GM18858 (cell line): ENCODE measurements around the gene PFN4.
A peak's percentile ranks its signal among the peaks of the same experiment; 100 is the strongest.
"Not testable (repeated sequence)": the region's sequence is repeated elsewhere in the genome, so short reads cannot be mapped to it uniquely, and the experiment has no call there.

Source experiments
- ATAC-seq: cut with Tn5 transposase; IDR thresholded peaks from one replicate; pipeline ENCODE4 v1.9.1; 2021; ENCODE audit not compliant: unreplicated experiment

Gene PFN4

DNA sequence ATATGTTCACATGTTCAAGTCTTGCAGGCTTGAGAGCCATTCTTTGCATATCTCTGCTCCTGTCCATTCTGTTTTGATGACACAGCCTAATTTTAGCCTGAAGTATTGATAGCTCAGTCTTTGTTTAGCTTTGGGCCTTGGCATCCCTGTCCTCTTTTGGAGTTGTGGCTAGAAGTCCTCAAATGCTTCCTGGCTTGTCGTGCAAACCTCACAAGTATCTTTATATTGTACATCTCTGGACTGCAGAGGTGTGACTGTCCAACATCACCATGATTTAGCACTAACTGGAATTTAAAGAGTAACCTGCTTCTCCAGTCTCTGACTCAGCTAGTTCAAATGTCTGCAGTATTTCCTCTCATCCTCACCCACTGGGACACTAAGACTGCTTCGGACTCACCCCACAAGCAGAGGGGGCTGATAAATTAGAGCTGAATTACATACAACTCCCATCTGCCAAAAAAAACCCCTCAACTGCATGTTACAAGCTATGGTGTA lies 11.7 kb downstream of the PFN4 start:
- ATAC-seq, result no peak

DNA sequence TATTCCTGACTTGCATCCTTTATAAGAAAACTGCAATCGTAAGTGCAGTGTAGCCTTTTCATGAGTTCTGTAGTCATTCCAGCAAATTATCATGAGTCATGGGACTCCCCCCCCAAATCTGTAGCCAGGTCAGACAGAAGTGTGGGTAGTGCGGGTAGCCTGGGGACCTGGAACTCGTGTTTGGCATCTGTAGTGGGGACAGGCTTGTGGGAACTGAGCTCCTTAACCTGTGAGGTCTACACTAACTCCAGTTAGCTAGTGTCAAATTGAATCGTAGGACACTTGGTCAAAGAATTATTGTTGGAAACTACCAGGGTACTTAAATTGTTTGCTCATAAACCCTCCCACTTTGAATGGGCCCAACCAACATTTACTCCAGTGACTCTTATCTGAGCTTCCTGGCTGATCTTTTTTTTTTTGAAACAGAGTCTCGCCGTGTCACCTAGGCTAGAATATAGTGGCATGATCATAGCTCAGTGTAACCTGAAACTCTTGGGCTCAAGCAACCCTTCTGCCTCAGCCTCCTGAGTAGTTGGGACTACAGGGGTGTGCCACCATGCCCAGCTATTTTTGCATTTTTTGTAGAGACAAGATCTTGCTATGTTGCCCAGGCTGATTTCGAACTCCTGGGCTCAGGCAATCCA lies 12.4 kb downstream of the PFN4 start:
- no peak for ATAC-seq

DNA sequence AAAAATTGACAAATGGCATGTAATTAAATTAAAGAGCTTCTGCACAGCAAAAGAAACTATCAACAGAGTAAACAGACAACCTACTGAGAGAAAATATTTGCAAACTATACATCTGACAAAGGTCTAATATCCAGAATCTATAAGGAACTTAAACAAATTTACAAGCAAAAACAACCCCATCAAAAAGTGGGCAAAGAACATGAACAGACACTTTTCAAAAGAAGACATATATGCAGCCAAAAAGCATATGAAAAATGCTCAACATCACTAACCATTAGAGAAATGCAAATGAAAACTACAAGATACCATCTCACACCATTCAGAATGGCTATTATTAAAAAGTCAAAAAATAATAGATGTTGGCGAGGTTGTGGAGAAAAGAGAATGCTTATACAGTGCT lies 13.7 kb downstream of the PFN4 start:
- ATAC-seq, result not testable (repeated sequence)

DNA sequence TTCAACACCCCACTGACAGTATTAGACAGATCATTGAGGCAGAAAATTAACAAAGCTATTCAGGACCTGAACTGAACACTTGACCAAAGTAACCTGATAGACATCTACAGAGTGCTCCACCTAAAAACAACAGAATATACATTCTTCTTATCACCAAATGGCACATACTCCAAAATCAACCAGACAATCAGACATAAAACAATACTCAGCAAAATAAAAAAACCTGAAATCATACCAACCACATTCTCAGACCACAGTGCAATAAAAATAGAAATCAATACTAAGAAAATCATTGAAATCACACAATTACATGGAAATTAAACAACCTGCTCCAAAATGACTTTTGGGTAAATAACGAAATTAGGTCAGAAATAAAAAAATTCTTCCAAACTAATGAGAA lies 15.8 kb downstream of the PFN4 start:
- ATAC-seq, result no peak

DNA sequence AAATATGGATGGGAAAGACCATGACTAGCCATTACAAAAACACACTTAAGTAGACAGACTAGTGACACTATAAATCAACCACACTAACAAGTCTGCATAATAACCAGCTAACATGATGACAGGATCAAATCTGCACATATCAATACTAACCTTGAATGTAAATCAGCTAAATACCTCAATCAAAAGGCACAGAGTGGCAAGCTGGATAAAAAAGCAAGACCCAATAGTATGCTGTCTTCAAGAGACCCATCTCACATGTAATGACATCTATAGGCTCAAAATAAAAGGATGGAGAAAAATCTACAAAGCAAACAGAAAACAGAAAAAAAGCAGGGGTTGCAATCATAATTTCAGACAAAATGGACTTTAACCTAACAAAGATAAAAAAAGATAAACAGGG lies 16.3 kb downstream of the PFN4 start:
- ATAC-seq, result no peak

GRCh38 chr2:24105816-24106215 lies 17.3 kb downstream of the PFN4 start:
- ATAC-seq, result no peak

GRCh38 chr2:24104906-24105305 lies 18.2 kb downstream of the PFN4 start:
- ATAC-seq, result no peak

DNA sequence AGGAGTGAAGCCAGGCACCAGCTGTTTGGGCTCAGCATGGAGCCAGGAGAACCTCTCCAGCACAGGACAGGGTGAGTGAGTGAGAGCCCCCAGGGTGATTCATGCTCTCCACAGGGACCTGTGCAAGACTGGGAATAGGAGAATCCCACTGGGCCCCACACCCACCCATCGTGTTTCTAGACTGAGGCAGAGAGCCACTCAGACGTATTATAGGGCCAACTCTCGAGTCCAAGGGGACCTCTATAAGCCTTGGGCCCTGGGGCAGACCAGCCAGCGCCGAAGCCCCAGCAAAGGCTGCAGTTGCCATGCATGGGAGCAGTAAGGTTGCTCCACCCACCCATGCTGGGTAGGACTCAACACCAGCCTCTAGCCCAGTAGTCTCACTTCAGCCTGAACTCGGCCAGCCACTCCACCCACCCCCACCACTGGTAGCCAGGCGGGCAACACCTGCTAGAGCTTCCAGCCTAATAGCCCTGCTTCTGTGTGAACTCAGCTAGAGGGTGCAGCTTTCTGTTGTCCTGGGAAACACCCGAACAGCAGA lies 19.0 kb downstream of the PFN4 start:
- no peak for ATAC-seq

DNA sequence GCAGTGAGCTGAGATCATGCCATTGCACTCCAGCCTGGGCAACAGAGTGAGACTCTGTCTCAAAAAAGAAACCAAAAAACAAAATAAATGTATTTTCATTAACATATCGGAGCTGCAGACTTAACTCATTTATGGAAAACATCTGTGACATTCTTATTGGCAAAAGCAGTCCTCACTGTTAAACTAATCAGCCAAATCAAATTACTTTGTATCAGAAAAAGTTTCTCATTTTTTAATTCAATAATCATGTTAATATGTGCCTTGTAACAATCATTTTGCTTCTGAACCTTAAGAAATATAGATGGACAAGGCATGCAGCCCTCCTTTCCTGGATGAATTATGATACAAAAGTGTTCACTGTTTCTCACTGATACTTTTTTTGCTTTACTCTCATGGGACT lies 20.5 kb downstream of the PFN4 start:
- ATAC-seq, result no peak

GRCh38 chr2:24101992-24102391 lies 21.1 kb downstream of the PFN4 start:
- no peak for ATAC-seq

- ATAC-seq, result not testable (repeated sequence)
Observed at GRCh38 chr2:24100732-24101131, 22.4 kb downstream of the PFN4 start.

- ATAC-seq, result not testable (repeated sequence)
Observed at GRCh38 chr2:24095171-24095677, 27.9 kb downstream of the PFN4 start.

GRCh38 chr2:24093270-24093669 lies 29.9 kb downstream of the PFN4 start:
- not testable (repeated sequence) for ATAC-seq

DNA sequence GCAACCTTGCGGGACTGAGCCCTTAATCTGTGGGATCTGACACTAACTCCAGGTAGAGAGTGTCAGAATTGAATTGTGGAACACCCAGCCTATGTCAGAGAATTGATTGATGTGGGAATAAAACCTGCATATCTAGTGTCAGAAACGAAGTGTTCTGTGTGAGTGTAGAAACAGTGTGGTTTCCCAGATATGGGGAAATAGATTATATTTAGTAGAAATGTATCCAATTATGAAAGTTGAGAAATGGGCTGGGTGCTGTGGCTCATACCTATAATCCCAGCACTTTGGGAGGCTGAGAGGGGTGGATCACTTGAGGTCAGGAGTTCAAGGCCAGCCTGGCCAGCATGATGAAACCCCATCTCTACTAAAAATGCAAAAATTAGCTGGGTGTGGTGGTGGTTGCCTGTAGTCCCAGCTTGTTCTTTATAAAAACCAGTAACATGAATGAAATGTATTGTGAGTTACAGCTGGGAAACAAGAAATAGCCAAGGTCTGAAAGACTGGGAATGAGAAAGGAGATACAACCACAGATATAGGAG lies 34.2 kb downstream of the PFN4 start:
- ATAC-seq, result no peak

DNA sequence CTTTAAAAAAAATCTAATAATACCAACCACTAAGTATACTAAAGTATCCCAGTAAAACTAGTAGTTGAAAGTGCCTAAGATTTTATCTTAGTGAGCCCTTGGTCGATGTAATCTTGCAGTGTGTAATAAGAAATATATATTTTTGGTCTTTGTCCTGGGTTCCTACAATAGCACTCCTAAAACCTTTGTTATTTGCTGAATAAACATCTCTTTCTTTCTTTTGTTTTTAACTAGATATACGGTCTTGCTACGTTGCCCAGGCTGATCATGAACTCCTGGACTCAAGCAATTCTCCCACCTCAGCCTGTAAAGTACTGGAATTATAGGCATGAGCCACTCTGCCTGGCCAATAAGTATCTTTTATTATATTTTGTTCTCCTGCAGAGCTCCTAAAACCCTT lies 36.1 kb downstream of the PFN4 start:
- ATAC-seq, result no peak

GRCh38 chr2:24086241-24086640 lies 36.9 kb downstream of the PFN4 start:
- no peak for ATAC-seq

- no peak for ATAC-seq
Observed at GRCh38 chr2:24085200-24085489, 38.0 kb downstream of the PFN4 start.

- ATAC-seq, result peak; percentile 35
Observed at GRCh38 chr2:24084386-24085199, 38.5 kb downstream of the PFN4 start, which contains the start of gene TP53I3. TSS of gene TP53I3 (minus strand) at chr2:24084834. CDS start at chr2:24084326, 508 bp downstream.

DNA sequence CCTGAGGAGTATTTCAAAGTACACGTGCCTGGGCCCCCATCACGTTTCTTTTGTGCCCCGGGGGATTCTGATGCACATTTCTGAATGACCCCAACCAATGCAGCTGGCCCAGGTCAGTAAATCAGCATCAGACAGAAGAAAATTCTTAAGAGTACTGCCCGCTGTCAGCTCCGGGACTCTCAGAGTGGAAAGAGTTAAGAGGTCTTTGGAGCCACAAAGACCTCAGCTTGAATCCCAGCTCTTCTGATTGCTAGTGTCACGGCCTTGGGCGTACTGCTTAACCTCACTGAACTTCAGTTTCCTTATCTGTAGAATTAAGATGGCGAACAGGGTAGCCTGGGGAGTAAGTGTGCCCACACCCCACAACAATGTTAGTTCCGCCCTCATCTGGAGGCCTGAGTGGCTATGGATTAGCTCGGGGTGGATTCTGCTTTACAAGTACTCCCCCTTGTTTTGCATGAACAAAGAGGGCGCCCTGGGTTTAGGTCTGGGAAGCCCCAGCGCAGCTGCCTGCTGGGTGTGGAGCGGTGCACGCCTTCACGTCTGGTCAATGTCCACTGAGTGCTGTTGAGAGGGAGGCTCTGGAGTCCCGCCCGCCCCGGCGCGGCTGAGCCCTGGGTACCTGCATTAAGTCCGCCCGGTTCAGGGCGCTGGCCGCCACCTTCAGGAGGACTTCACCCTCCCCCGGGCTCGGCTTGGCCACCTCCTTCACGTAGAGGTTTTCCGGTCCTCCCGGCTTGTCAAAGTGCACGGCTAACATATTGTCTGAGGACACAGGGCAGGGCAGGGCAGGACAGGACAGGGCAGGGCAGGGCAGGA lies 39.4 kb downstream of the PFN4 start:
- ATAC-seq, result peak; percentile 83

GRCh38 chr2:24082787-24083566 lies 40.2 kb downstream of the PFN4 start:
- ATAC-seq, result no peak
